HG03196 (cell line): Measurements from ENCODE around the gene CAP2.
A peak's percentile ranks its signal among the peaks of the same experiment; 100 is the strongest.
"Not testable (repeated sequence)": the region's sequence is repeated elsewhere in the genome, so short reads cannot be mapped to it uniquely, and the experiment has no call there.

Experiments used
- ATAC-seq: cut with Tn5 transposase; IDR thresholded peaks from one replicate; pipeline ENCODE4 v1.9.1; 2021; ENCODE audit not compliant: unreplicated experiment

CAP2 gene

DNA sequence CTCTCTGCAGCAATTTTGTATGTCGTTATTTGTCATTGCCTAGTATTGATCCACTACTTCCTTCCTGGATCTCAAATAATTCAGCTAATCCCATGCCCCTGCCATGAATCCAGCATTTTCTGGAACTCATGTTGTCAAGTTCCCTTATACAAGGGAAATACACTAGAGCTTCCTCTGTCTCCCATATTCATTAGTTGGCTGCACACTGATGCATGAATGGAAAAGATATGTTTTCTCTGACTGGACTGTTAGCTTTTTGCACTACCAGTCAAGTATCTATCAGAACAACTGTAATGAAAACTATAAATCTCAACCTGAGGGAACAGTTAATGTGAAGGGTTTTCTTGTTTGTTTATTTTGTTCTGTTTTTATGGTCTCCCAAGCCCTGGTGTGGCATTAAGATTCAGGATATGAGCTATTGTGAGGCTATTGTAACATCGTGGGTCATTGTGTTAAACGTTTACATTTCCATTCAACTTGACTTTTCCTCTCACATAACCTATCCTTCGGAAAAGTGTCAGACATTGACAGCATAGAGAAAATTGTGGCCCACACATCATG lies 104.2 kb downstream of the CAP2 start:
- no peak for ATAC-seq

DNA sequence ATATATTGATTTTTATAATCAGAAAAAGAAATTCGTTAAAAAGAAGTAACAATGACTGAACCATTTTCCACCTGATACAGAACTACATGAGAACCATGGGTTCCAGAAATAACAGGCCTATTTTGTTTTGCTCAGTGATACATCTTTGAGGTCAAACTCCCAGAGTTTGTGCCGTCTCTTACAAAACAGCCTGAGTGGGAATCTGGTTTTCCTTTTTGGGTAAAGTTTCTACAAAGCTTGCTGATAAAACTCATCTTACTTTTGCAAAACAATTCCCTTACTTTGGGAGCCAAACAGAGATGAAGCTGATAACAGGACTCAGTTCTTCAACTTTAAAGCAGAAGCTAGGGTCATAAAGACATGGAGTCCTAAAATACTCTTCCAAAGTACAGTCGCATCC lies 108.0 kb downstream of the CAP2 start:
- no peak for ATAC-seq

DNA sequence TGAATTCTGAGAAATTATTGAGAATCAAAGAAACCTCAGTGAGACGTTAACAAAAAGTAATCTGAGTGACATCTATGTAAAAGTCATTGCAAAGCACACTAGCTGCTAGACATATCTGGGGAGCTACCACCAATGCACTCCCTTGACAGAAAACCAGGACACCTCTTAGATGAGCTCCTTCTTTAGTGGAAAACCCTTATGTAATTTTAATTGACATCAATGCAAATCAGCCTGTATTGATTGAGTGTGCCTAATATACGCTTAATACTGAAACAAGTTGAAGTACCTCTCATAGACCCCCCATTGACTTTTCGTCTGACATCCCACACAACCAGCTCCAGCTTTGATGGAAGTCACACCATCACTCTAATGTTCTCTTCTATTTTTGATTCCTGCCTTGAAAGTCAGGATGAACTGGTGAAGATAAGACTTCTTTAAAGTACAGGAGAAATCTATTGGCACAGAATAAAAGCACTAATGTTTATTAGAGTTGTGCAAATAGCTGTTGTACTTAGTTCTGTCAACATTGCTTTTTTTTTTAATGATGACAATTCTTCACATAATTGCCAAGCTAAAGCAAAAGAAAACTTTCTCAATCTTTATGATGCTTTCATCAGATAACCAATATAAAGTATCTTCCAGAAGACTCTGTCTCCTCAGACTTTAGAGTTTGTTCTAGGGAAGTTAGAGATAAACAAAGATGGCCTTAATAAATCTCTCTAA lies 108.7 kb downstream of the CAP2 start:
- no peak for ATAC-seq

DNA sequence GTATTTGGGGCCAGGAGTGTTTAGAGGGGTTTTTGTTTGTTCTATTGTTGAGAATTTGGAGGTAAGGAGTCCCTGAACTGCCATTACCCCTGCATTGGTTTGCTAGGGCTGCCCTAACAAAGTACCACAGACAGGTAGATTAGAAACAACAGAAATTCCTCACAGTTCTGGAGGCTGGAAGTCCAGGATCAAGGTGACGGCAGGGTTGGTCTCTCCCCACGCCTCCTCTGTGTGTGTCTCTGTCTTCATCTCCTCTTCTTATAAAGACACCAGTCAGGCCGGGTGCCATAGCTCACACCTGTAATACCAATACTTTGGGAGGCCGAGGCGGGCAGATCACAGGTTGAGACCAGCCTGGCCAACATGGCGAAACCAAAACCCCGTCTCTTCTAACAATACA lies 109.7 kb downstream of the CAP2 start:
- ATAC-seq, result no peak

DNA sequence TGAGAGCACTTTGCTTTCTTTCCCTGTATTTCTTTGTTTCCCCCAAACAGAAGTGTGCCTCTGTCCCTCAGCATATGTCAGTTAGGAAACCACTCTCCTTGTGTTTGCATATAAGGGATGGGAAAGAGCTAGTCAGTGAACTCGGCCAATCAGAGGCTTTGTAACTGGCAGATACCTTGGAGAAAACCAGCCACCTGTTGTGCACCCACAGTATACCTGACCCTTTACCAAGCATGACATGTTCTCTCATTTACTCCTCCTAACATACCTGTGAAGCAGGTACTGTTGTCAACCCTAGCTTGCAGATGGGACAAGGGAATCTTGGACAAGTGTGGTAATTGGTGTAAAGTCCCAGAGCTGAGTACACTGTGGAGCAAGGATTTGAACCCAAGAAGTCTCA lies 110.6 kb downstream of the CAP2 start:
- no peak for ATAC-seq

DNA sequence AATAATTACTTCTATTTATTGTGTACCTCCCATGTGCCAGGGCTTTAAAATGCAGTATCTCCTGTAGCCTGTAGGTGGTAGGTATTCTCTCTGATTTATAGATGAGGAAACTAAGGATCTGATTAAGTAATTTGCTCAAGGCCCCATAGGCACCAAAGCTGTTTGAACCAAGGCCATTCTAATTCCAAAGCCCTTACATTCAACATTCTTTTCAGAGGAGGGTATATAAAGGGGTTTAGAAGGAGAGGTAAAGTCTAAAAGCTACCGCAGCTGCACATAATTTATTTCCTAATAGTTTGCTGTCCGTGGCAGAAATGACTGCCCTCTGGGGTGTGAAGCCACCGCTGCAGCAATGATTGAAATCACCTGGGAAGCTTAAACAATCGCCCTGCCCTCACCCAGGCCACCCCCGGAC lies 111.7 kb downstream of the CAP2 start:
- no peak for ATAC-seq

DNA sequence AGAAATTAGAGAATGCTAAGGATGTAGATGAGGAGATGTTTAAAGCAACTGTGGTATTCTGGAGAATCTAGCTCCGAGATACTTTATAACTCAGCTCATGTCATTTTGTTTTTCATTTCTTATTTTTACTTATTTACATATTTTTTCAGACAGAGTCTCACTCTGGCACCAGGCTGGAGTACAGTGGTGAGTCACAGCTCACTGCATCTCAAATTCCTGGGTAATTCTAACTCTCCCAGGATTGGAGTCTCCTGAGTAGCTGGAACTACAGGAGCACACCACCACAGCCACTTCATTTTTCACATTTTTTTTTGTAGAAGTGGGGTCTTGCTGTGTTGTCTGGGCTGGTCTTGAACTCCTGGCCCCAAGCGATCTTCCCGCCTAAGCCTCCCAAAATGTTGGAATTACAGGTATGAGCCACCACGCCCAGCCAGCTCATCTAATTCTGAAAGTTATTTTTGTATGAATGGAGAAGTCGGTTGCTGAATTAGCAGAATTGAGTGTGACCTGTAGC lies 112.4 kb downstream of the CAP2 start:
- no peak for ATAC-seq

DNA sequence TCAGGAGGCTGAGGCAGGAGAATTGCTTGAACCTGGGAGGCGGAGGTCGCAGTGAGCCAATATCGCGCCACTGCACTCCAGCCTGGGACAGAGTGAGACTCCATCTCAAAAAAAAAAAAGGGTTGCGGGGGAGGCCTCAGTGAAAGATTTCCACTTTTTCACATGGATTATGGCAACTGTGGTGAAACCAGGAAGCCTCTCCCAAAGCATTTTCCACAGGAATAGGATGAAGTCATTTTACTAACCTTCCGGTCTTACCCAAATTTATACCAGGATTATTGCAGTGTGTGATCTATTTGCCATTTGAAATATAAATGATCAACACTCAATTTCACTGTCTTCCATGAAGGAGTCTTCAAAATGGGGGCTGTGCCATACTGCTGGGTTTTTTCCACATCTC lies 113.1 kb downstream of the CAP2 start:
- no peak for ATAC-seq

DNA sequence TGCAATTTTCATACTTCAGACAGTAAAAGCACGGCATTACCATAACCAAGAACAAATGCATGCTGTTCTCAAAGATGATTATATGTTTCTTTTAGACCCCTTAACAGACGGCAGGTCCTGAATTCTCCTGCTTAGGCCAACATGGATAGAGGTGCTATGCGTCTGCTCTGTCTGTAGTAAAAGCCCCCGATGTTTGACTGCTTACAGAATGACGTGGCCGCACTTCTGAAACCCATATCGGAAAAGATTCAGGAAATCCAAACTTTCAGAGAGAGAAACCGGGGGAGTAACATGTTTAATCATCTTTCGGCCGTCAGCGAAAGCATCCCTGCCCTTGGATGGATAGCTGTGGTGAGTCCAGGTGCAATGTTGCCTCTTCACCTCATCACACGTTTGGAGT lies 113.6 kb downstream of the CAP2 start:
- ATAC-seq, result no peak

DNA sequence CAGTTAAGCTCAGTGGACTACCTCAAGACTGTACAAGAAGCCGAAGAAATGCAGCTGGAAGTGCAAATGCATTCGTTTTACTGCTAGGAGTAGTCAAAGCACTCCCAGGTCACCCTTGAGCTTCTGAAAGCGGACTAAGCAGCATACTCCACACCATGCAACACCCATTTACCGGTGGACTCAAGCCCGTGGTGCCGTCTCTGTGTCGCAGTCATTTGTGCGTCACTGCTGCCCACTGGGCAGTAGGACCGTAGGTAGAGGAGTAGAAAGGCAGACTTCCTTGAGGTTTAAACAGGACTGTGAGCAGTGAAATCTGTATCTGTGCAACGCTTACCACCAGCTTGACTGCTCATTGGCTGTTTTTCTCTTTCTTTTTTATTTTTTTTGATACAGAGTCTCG lies 117.7 kb downstream of the CAP2 start:
- ATAC-seq, result no peak

DNA sequence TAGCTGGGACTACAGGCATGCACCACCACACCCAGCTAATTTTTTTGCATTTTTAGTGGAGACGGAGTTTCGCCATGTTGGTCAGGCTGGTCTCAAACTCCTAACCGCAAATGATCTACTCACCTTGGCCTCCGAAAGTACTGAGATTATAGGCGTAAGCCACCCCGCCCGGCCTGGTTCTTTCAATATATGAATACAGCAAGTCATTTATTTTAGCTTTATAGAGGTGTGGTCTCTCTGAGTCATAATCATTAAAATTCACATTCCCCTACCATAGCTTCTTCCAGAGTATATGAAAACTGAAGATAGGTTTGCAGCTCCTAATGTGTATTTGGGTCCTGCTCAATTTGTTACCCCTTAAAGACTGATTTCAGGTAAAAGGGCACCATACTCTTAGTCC lies 118.2 kb downstream of the CAP2 start:
- ATAC-seq, result no peak

DNA sequence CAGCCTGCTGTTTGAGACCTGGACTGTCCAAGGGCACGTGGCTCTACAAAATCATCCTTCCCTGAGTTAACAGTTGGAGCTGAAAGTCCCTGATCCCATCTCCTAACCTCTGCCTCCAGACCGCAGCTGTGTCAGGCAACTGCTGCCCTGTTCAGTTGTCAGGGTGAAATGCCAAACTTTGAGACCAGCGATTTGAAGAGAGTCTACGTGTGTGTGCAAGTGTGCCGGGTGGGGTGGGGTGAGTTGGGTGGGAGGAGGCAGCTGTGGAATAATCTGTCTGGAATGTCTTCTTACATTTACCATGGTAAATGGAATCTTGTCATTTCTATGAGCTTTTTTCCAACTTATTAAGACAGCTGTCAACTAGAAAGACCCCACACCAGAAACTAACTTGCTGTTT lies 125.7 kb downstream of the CAP2 start:
- no peak for ATAC-seq

DNA sequence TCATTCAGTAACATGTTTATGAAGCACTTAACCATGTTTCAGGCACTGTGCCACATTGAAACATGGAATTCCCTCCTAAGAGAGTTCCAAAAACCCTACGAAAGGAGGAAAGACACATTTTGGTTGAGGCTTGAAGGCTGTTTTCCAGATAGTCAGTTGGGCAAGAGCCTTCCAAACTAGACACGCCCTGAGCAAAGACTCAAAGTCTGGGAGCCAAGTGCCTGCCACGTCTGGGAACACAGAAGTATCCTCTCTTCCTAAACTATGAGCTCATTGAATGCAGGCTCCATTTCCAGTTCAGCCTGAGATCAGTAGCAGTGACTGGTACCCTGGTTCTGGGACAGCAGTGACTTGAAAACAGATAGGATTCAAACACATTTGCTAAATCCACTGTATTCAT lies 132.2 kb downstream of the CAP2 start:
- ATAC-seq, result no peak

DNA sequence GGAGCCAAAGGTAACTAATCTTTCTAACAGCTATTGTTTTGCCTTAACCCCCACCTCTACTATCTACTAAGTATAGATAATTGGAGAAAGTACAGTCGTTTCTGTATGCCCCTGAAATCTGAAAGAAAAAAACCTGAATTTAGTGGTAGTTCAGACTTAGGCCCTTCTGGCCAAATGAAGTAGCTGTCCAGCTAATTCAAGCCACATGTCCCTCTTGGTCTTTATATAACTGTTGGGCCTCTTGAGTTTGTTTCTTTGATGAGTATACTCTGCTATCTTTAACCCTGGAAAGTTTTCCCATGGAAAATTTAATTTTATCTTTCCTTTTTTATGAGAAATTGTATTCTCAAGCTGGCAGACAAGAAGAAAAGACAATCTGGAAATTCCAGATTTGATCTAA lies 133.7 kb downstream of the CAP2 start:
- no peak for ATAC-seq

DNA sequence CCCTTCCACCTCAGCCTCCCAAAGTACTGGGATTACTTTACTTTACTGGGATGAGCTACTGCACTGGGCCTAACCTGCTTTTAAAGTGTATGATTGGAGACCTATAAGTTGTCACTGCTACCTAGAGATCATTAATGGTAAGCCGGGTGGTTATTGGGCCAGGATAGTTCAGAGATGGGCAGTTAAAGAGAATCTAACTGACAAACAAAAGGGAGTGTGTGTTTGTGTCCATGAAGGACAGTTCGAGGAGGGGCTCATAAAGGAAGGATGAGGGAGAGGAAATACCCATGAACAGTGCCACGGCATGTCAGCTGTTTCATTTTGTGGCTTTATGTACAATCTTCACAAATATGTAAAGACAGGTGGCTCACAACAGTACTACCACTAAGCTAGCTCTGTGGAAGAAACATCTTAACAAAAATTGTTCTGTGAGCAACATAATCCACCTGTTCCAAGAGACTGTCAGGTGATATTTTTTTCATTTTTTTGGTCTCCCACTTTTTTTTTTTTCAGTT lies 137.0 kb downstream of the CAP2 start:
- ATAC-seq, result no peak

DNA sequence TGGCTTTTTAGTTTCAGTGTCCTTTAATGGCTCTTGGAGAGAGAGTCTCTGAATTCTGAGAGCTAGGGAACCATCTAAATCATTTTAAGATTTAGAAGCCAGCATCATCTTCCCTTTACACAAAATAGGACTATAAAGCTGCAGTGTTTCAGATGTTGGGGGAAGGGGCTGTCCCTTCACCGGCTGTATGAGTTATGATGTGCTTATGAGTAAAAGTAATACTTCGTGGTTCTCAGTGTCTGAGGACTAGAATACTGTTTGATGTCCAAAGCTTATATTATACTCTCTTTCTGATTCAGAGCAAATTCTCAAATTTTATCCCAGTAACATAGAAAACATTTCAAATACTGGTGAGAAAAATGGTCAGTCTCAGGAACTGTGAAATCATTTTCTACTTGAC lies 143.2 kb downstream of the CAP2 start:
- ATAC-seq, result peak; percentile 61

DNA sequence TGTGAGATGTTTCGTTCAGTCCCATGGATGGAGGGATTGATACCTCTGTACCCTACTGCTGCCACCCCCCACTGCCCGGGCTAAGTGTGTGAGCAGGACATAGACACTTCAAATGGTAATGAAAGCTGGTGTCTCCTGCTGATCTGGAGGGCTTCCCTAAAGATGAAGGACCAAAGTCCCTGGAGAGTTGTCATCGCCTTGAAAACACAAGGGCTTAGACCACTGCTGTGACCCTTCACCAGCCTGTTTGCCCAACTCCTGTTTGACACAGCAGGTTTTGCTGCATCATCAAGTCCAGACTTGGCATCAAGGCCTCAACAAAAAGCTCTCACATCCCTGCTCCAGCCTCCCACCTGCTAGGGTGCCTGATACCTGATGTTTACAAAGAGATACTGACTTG lies 148.8 kb downstream of the CAP2 start:
- ATAC-seq, result no peak

DNA sequence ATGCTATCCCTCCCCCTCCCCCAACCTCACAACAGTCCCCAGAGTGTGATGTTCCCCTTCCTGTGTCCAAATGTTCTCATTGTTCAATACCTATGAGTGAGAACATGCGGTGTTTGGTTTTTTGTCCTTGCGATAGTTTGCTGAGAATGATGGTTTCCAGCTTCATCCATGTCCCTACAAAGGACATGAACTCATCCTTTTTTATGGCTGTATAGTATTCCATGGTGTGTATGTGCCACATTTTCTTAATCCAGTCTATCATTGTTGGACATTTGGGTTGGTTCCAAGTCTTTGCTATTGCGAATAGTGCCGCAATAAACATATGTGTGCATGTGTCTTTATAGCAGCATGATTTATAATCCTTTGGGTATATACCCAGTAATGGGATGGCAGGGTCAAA lies 152.3 kb downstream of the CAP2 start:
- ATAC-seq, result not testable (repeated sequence)

DNA sequence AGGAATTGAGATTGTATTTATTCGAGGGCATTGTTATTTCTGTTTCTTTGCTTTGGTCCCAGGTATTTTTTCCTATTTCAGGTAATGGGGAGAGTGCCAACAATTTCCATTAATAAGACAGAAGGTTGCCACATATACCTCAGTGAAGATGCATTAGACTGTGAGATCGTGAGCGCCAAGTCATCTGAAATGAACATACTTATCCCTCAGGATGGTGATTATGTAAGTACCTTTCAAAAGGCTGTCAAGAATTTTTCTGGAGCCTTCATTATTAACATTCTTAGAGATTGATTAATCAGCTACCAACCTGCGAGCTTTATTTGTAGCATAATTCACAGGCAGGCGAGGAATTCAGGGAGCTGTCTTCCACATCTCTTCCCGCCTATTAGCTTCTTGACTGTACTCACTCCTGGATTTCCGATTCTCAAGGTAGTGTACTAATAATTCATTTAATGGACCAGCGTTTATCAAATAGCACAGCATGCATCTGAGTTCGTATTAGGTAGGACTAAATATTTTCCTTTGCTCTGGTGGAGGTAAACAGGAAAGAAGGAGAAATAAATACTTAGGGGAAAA lies 158.1 kb downstream of the CAP2 start:
- ATAC-seq, result no peak

DNA sequence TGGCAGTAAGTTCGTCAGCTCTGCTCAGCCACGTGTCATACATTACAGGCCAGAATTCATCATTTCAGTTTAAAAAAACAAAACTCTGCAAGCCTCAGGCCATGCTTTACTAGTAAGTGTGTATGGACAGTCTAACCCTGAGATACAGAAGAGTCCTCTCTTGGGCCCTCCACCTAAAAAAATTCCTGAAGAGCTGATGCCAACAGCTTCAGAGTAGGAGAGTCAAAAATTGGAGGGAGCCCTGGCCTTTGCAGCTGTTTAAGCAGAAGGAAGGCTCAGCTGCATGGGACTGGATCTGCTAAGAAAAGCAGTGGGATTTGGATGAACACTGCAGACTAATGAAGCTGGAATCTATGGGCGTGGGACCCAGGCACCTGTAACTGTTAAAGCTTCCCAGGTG lies 159.5 kb downstream of the CAP2 start:
- ATAC-seq, result no peak

DNA sequence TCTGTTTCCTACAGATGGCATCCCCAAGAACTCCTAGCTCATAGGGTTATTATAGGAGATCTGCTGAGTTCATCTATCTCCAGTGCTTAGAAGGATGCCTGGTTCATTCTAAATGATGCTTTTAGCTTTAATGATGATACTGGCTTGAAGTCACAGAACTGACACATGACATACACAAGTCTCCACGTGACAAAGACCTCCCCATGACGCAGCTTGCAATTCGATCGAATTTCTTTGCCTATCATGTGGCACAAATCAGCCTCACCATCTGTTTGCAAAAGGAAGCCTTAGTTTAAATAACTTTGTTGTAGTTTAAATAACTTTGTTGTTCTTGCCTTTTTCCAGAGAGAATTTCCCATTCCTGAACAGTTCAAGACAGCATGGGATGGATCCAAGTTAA lies 162.6 kb downstream of the CAP2 start:
- no peak for ATAC-seq

DNA sequence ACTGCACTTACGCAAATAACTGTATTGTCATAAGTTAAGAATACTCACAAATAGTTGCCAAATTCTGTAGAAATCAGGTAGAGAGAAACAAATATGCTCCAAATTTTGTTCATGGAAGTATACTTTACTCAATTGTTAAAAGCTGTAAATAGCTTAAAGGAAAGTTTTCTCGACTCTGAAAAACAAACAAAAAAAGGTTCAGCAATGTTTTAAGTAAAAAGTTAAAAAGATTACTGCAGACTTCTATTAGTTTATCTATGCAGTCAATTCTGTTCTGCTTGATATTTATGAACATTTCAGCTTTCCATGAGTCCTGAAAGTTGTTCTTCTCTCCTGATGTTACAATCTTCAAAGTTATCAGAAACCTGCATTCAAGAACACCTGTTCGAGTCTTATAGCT lies 169.2 kb downstream of the CAP2 start:
- no peak for ATAC-seq
